Mesendoderm (in vitro differentiated cells): ENCODE data around the gene SPTA1.
A peak's percentile ranks its signal among the peaks of the same experiment; 100 is the strongest.

Experiments
- DNase-seq: peaks from one replicate; pipeline ENCODE4 v3.0.0; 2013
- H2AK5ac ChIP-seq: 2 replicates; pipeline ENCODE4 v1.6.1; 2013; ENCODE audit warnings: low read length, inconsistent platforms
- H2BK120ac ChIP-seq: 2 replicates; pipeline ENCODE4 v1.6.1; 2013; ENCODE audit warnings: low read depth, mild to moderate bottlenecking, low read length, moderate library complexity, mixed read lengths
- H2BK15ac ChIP-seq: replicated peaks from 2 replicates; pipeline ENCODE4 v1.6.1; 2013; ENCODE audit warnings: low read depth, mild to moderate bottlenecking, moderate library complexity
- H2BK5ac ChIP-seq: 2 replicates; pipeline ENCODE4 v1.6.1; 2013; ENCODE audit warnings: low read length, inconsistent platforms
- H3K18ac ChIP-seq: 2 replicates; pipeline ENCODE4 v1.6.1; 2013; ENCODE audit warnings: mild to moderate bottlenecking, low read length, mixed read lengths
- H3K23ac ChIP-seq: one replicate; pipeline ENCODE4 v1.6.1; 2013; ENCODE audit warnings: low read length
- H3K27ac ChIP-seq: 2 replicates; pipeline ENCODE4 v1.5.1; 2013; ENCODE audit warnings: low read depth, mild to moderate bottlenecking, inconsistent platforms, low read length, moderate library complexity
- H3K27me3 ChIP-seq: 2 replicates; pipeline ENCODE4 v1.6.1; 2013; ENCODE audit warnings: low read length, control low read depth, mild to moderate bottlenecking, inconsistent platforms; ENCODE audit not compliant: insufficient read depth, poor library complexity
- H3K36me3 ChIP-seq: 2 replicates; pipeline ENCODE4 v1.6.1; 2013; ENCODE audit warnings: low read length, inconsistent platforms; ENCODE audit not compliant: control insufficient read depth, insufficient read depth
- H3K4ac ChIP-seq: one replicate; pipeline ENCODE4 v1.6.1; 2013; ENCODE audit warnings: low read depth, mild to moderate bottlenecking, low read length, moderate library complexity
- H3K4me1 ChIP-seq: 2 replicates; pipeline ENCODE4 v1.6.1; 2013; ENCODE audit warnings: low read depth, low read length, inconsistent platforms; ENCODE audit not compliant: control insufficient read depth
- H3K4me2 ChIP-seq: 2 replicates; pipeline ENCODE4 v1.6.1; 2013; ENCODE audit warnings: low read length
- H3K4me3 ChIP-seq: 2 replicates; pipeline ENCODE4 v1.5.1; 2013; ENCODE audit warnings: mild to moderate bottlenecking, low read length
- H3K56ac ChIP-seq: one replicate; pipeline ENCODE4 v1.6.1; 2013; ENCODE audit warnings: low read length
- H3K79me1 ChIP-seq: 2 replicates; pipeline ENCODE4 v1.6.1; 2013; ENCODE audit warnings: low read length, inconsistent platforms
- H3K79me2 ChIP-seq: 2 replicates; pipeline ENCODE4 v1.6.1; 2013; ENCODE audit warnings: mild to moderate bottlenecking, low read length; ENCODE audit not compliant: control insufficient read depth, insufficient read depth
- H3K9ac ChIP-seq: 2 replicates; pipeline ENCODE4 v1.6.1; 2013; ENCODE audit warnings: low read length, inconsistent platforms
- H4K5ac ChIP-seq: one replicate; pipeline ENCODE4 v1.6.1; 2013; ENCODE audit warnings: low read length
- H4K8ac ChIP-seq: one replicate; pipeline ENCODE4 v1.6.1; 2013; ENCODE audit warnings: low read depth, mild to moderate bottlenecking, control low read depth, low read length, moderate library complexity
- WGBS: extraction: QIAGEN DNeasy Blood & Tissue Kit; methylation state at CpG from one replicate; pipeline ENCODE4 v1.1.7; 2013; ENCODE audit warnings: low lambda C conversion rate, missing lambda C conversion rate; ENCODE audit not compliant: insufficient coverage; ENCODE audit errors: extremely low coverage; 5-methylcytosine and 5-hydroxymethylcytosine counted together

The SPTA1 gene

DNA sequence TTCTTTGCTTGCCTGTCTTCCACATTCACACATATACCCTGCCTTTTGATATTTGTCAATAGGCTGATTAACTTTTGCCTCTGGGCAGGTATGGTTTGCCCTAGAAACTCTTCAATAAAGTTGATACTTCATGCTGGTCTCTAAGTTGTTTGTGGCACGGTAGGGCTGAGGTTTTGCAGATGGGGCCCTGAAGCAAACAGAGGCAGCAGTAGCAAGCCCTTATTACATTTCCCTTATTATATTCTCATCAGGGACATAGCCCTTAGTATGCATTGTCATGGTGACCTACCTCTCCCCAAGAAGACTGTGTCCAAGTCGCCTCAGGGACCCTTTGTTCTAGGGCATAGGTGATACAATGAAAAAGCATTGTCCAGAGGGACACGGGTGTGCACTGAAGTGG is 116.0 kb downstream of the SPTA1 start, which contains the start of gene OR6P1:
OR6P1 (minus strand) TSS at position 101 of the 400 bp plus-strand sequence. CDS start 6,976 bp downstream, outside the sequence.
- Histone ChIP-seq H3K4me3 (no peak within 1 kb of the TSS), H3K4me2 (no peak within 1 kb of the TSS), H3K56ac (no peak within 1 kb of the TSS), H2AK5ac (no peak within 1 kb of the TSS), H3K27ac (no peak within 1 kb of the TSS), H3K79me2 (no peaks in the 10 kb centered on the region), H4K5ac (no peak within 1 kb of the TSS), H3K4me1 (no peaks in the 10 kb centered on the region), H3K18ac (peak within 1 kb of the TSS; percentile 5), H3K27me3 (no peaks in the 10 kb centered on the region), H2BK5ac (no peak within 1 kb of the TSS), H2BK15ac (no peak within 1 kb of the TSS), H3K9ac (no peak within 1 kb of the TSS), H4K8ac (no peak within 1 kb of the TSS), H2BK120ac (no peak within 1 kb of the TSS), H3K79me1 (no peaks in the 10 kb centered on the region), H3K4ac (no peak within 1 kb of the TSS), H3K36me3 (no peaks in the 10 kb centered on the region), H3K23ac (no peak within 1 kb of the TSS)
- no peak for DNase-seq
- no CpG with 5 or more reads among the region's 3 CpGs for WGBS

DNA sequence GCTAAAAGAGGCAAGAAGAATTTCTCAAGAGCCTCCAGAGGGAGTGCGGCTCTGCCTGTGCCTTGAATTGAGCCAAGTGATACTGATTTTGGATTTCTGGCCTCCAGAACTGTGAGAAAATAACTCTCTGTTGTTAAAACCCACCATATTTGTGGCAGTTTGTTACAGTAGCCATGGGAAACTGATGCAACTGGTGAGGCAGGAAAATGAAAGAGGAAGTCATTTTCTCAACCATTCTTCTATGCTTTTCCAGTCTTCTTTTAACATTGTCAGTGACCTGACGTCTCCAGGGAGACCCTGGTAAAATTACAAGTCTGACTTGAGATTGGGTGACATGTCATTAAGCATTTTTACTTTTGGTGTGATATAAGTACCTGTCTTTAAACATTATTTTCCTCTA is 121.9 kb downstream of the SPTA1 start:
- peak; percentile 45 for DNase-seq
- no peak overlapping the region for H3K56ac ChIP-seq
- no peak overlapping the region for H2AK5ac ChIP-seq
- no peak overlapping the region for H3K4ac ChIP-seq
- no peak overlapping the region for H4K5ac ChIP-seq
- H4K8ac ChIP-seq: no peak overlapping the region
- H3K4me1 ChIP-seq: no peaks in the 10 kb centered on the region
- no peaks in the 10 kb centered on the region for H3K79me1 ChIP-seq
- no peaks in the 10 kb centered on the region for H3K36me3 ChIP-seq
- WGBS: no CpG with 5 or more reads among the region's 2 CpGs
- H2BK120ac ChIP-seq: no peak overlapping the region
- no peak overlapping the region for H3K4me2 ChIP-seq
- H3K23ac ChIP-seq: no peak overlapping the region
- H2BK5ac ChIP-seq: no peak overlapping the region
- H3K27ac ChIP-seq: no peak overlapping the region
- no peak overlapping the region for H3K4me3 ChIP-seq
- no peak overlapping the region for H2BK15ac ChIP-seq
- no peak overlapping the region for H3K18ac ChIP-seq
- H3K9ac ChIP-seq: no peak overlapping the region
- H3K27me3 ChIP-seq: no peaks in the 10 kb centered on the region
- no peaks in the 10 kb centered on the region for H3K79me2 ChIP-seq

DNA sequence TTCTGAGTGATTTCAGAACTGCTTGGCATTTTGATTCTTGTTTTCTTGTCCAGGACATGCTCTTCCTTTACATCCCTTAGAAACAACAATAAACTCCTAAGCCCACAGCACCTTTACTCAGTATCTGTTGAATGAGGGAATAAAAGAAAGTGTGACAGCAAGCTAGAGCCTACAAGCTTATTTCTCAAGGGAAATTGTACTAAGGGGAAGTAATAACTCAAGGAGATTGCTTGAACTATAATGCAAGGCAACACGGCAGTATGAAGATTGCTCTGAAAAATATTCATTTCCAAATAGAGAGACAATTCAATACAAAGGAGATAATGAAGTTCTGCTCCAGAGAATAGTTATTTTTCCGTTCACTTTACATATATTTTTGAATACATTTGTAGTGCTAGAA is 122.7 kb downstream of the SPTA1 start:
- Histone ChIP-seq H3K9ac (no peak overlapping the region), H3K79me1 (no peaks in the 10 kb centered on the region), H3K36me3 (no peaks in the 10 kb centered on the region), H3K79me2 (no peaks in the 10 kb centered on the region), H2AK5ac (no peak overlapping the region), H3K23ac (no peak overlapping the region), H3K18ac (no peak overlapping the region), H4K5ac (no peak overlapping the region), H2BK15ac (no peak overlapping the region), H3K4me2 (no peak overlapping the region), H3K56ac (no peak overlapping the region), H3K4ac (no peak overlapping the region), H3K27me3 (no peaks in the 10 kb centered on the region), H4K8ac (no peak overlapping the region), H3K27ac (no peak overlapping the region), H2BK5ac (no peak overlapping the region), H3K4me3 (no peak overlapping the region), H2BK120ac (no peak overlapping the region), H3K4me1 (no peaks in the 10 kb centered on the region)
- no CpG with 5 or more reads among the region's 2 CpGs for WGBS
- no peak for DNase-seq
